ENCODE measurements around the gene MTMR11.

DNA sequence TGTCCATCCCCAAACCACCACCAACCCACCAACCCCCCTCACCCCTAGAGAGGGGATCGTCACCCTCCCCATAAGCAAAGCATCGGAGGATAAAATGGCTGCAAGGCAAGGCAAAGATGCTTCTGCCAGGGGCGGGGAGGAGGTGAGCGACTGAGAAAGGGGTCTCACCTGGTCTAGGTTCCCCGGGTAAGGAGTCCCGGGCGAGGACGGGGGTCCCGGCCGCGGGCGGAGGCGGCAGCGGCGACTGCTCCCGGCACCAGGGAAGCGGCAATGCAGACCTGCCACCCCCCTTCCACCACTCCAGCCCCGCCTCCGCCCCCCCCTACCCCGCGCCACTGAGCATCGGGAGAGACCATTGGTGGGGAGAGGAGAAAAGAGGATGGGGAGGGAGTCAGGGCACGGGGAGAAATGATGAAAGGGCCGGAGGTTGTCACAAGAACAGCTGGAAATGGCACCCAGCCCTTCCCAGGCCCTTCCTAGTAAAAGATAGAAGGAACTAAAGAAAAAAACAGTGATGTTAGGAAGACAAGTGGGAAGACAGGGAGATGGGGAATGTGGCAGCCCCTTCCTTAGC is 19.0 kb downstream of the MTMR11 start, which contains the start of gene SV2A:
- TF ChIP-seq, protein P1, sequence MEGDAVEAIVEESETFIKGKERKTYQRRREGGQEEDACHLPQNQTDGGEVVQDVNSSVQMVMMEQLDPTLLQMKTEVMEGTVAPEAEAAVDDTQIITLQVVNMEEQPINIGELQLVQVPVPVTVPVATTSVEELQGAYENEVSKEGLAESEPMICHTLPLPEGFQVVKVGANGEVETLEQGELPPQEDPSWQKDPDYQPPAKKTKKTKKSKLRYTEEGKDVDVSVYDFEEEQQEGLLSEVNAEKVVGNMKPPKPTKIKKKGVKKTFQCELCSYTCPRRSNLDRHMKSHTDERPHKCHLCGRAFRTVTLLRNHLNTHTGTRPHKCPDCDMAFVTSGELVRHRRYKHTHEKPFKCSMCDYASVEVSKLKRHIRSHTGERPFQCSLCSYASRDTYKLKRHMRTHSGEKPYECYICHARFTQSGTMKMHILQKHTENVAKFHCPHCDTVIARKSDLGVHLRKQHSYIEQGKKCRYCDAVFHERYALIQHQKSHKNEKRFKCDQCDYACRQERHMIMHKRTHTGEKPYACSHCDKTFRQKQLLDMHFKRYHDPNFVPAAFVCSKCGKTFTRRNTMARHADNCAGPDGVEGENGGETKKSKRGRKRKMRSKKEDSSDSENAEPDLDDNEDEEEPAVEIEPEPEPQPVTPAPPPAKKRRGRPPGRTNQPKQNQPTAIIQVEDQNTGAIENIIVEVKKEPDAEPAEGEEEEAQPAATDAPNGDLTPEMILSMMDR (IDR thresholded peaks at IDR 0.05) = no peak
- TF ChIP-seq POLR2AphosphoS5 (IDR thresholded peaks at IDR 0.05) = no peak
- TF ChIP-seq POLR2A (IDR thresholded peaks at IDR 0.05) = no peak
